Body of pancreas (tissue), 4 donors: ENCODE measurements around the gene ZWILCH. TPM values are rescaled to one million over a fixed set of nuclear protein-coding genes. Genes with fewer than 3 reads are reported as not detected.

ENCODE experiments used
- ATAC-seq: fragments of 150-250 bp; one replicate; pipeline ENCODE4 v1.9.1; 2016
- DNase-seq, 4 donors: peaks; one replicate each; pipeline ENCODE4 v3.0.0-alpha.2; 2019
- H3K27ac ChIP-seq, 4 donors: fragments of 200-600 bp; sonication (generic); 1 replicate in 3 of 4; 2 replicates in 1 of 4; pipeline versions ENCODE4 v1.5.1 to v1.6.1; 2016 to 2019; ENCODE audit warnings: mild to moderate bottlenecking in 1 of 4, mixed read lengths in 1 of 4, moderate library complexity in 1 of 4
- H3K27me3 ChIP-seq, 2 donors: fragments of 200-600 bp; sonication (generic); one replicate each; pipeline ENCODE4 v1.6.0; 2016; ENCODE audit warnings: mild to moderate bottlenecking in 1 of 2
- H3K36me3 ChIP-seq, 2 donors: fragments of 200-600 bp; sonication (generic); replicated peaks in 1 of 2; 2 replicates each; pipeline ENCODE4 v1.5.1; 2016; ENCODE audit warnings: low read depth in 2 of 2; ENCODE audit not compliant: insufficient read depth in 1 of 2
- H3K4me1 ChIP-seq: fragments of 200-600 bp; sonication (generic); one replicate; pipeline ENCODE4 v1.6.0; 2016
- H3K4me3 ChIP-seq, 2 donors: fragments of 200-600 bp; sonication (generic); 1 replicate in 1 of 2; 2 replicates in 1 of 2; pipeline ENCODE4 v1.5.1; 2016 to 2019
- H3K9me3 ChIP-seq, 3 donors: fragments of 200-600 bp; sonication (generic); 1 replicate in 2 of 3; 2 replicates in 1 of 3; pipeline ENCODE4 v1.5.1; 2016
- POLR2A ChIP-seq, 3 donors: fragments of 450-650 bp; IDR thresholded peaks; one replicate each; pipeline ENCODE4 v1.6.1; 2016; ENCODE audit warnings: antibody characterized with exemption in 3 of 3, mild to moderate bottlenecking in 2 of 3
- WGBS, 2 donors: methylation state at CpG; one replicate each; pipeline ENCODE4 v1.1.5; 2017; 5-methylcytosine and 5-hydroxymethylcytosine counted together
- intact Hi-C: fragments of 100-400 bp; cut with DNase I; formaldehyde crosslinking; loops from one replicate; pipeline ENCODE4 v1.15.1; 2023
- total RNA-seq, 2 donors: library from RNA; depleted of rRNA; stranded (reverse); fragments of >200 nt; gene quantifications; one replicate each; pipeline ENCODE4 v1.1.0, GENCODE V29; 2016
- TF ChIP-seq, protein P1 (sequence below), 7 experiments: fragments of 450-650 bp in 4 of 7; fragments of 200-600 bp in 3 of 7; sonication (generic) in 3 of 7; IDR thresholded peaks; one replicate each; pipeline ENCODE4 v1.5.1; 2016 to 2019; ENCODE audit warnings: antibody characterized with exemption in 7 of 7

The ZWILCH gene
- total RNA-seq, 2 donors from 2014 or later, result 0.99 to 1.8 TPM

- TF ChIP-seq, protein P1, sequence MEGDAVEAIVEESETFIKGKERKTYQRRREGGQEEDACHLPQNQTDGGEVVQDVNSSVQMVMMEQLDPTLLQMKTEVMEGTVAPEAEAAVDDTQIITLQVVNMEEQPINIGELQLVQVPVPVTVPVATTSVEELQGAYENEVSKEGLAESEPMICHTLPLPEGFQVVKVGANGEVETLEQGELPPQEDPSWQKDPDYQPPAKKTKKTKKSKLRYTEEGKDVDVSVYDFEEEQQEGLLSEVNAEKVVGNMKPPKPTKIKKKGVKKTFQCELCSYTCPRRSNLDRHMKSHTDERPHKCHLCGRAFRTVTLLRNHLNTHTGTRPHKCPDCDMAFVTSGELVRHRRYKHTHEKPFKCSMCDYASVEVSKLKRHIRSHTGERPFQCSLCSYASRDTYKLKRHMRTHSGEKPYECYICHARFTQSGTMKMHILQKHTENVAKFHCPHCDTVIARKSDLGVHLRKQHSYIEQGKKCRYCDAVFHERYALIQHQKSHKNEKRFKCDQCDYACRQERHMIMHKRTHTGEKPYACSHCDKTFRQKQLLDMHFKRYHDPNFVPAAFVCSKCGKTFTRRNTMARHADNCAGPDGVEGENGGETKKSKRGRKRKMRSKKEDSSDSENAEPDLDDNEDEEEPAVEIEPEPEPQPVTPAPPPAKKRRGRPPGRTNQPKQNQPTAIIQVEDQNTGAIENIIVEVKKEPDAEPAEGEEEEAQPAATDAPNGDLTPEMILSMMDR (IDR thresholded peaks at IDR 0.05), result no peak
- no peak for TF ChIP-seq POLR2A (IDR thresholded peaks at IDR 0.05)
- Histone ChIP-seq H3K4me1 (no peaks in the 10 kb centered on the region), H3K9me3 (no peaks in the 10 kb centered on the region), H3K27me3 (no peaks in the 10 kb centered on the region), H3K36me3 (no peaks in the 10 kb centered on the region), H3K4me3 (no peak within 1 kb of the TSS), H3K27ac (no peak within 1 kb of the TSS)
- WGBS, 2 donors, result 70% methylated on average over 12 of the region's 14 CpGs; no CpG with 5 or more reads in 1 of the 2 donors
- DNase-seq (no peak), ATAC-seq (no peak)
- intact Hi-C loops, result no loop called here
Observed at GRCh38 chr15:66565741-66566144, 60.6 kb downstream of the ZWILCH start, which contains the start of gene LCTL. Gene LCTL (minus strand): TSS chr15:66565998. CDS start chr15:66565365, 633 bp downstream.

DNA sequence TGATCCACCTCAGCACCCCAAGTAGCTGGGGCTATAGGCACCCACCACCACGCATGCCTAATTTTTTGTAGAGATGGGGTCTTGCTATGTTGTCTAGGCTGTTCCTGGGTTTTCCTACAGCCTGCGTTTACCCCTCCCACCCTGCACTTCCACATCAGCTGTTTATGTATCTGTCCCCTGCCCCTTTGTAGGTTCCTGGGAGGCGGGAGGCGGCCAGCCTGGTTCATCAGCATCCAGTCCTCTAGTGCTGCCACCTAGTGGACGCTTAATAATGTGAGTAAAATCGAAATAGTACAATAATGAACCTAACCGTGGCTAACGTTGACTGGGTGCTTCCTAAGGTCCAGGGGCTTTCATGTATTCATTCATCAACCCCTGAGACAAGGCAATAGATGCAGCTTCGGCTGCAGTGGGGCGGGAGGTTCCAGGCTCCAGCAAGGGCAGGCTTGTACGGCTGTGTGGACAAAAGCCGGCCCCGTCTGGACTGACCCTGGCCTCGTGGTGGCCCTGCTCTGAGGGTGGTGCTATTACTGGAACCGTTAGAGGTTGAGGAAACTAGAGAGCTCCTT is 61.9 kb downstream of the ZWILCH start:
- H3K27me3 ChIP-seq, result no peaks in the 10 kb centered on the region
- DNase-seq, result peak; percentile 54 to 68 (median 66)
- H3K4me1 ChIP-seq, result no peaks in the 10 kb centered on the region
- peak; percentile 68 for ATAC-seq
- no peaks in the 10 kb centered on the region for H3K9me3 ChIP-seq
- intact Hi-C loops, result no loop called here
- no peak overlapping the region for H3K27ac ChIP-seq
- TF ChIP-seq, protein P1 (IDR thresholded peaks at IDR 0.05), result peak; percentile 45 to 72 (median 58)
- TF ChIP-seq POLR2A (IDR thresholded peaks at IDR 0.05), result no peak
- no peak overlapping the region for H3K4me3 ChIP-seq
- 12 to 22% methylated on average over 10 to 11 of the region's 15 CpGs for WGBS, 2 donors
- H3K36me3 ChIP-seq, result no peaks in the 10 kb centered on the region

- Histone ChIP-seq H3K9me3 (no peaks in the 10 kb centered on the region), H3K4me1 (no peaks in the 10 kb centered on the region), H3K27me3 (no peaks in the 10 kb centered on the region), H3K4me3 (no peak overlapping the region), H3K27ac (no peak overlapping the region), H3K36me3 (no peaks in the 10 kb centered on the region)
- TF ChIP-seq POLR2A (IDR thresholded peaks at IDR 0.05), result no peak
- TF ChIP-seq, protein P1 (IDR thresholded peaks at IDR 0.05), result no peak
- intact Hi-C loops, result no loop called here
- ATAC-seq (no peak), DNase-seq (no peak)
- 84% methylated on average over 7 of the region's 7 CpGs for WGBS, 2 donors
Observed at GRCh38 chr15:66567897-66568296, 62.8 kb downstream of the ZWILCH start.

DNA sequence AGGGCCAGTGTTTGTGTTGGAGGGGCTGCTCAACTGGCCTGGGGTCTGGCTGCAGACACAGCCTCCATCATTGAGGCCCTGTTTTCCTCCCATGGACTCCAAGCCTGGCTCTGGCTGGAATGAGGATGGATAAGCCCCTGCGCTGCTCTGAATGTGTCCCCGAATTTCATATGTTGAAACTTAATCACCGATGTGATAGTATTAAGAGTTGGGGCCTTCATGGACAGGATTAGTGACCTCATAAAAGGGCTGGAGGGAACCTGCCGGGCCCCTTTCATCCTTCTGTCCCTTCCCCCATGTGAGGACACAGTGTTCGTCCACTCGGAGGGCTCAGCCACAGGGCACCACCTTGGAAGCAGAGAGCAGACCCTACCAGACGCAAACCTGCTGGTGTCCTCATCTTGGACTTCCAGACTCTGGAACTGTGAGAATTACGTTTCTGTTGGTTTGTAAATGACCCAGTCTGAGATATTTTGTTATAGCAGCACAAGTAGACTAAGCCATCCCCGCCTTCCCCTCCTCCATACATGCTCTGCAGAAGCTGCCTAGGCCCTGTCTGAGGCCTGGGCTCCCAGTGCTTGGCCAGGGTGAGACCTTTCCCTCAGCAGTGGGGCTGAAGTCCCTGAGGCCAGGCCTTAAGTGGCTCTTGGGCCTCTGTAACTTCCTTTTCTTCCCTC is 64.5 kb downstream of the ZWILCH start:
- ATAC-seq (no peak), DNase-seq (no peak)
- Histone ChIP-seq H3K27ac (no peak overlapping the region), H3K9me3 (no peaks in the 10 kb centered on the region), H3K27me3 (no peaks in the 10 kb centered on the region), H3K4me3 (no peak overlapping the region), H3K4me1 (no peaks in the 10 kb centered on the region), H3K36me3 (no peaks in the 10 kb centered on the region)
- WGBS, 2 donors, result 81 to 83% methylated on average over 6 to 8 of the region's 9 CpGs
- intact Hi-C loops, result no loop called here
- TF ChIP-seq, protein P1 (IDR thresholded peaks at IDR 0.05), result no peak
- TF ChIP-seq POLR2A (IDR thresholded peaks at IDR 0.05), result no peak
